HepG2 (cell line): ENCODE measurements around the gene SFMBT1. TPM values are rescaled to one million over a fixed set of nuclear protein-coding genes. Genes with fewer than 3 reads are reported as not detected.

Source experiments
- ATAC-seq: fragments of 200-7000 bp; cut with Tn5 transposase; 3 replicates; pipeline ENCODE4 v1.9.1; 2020; ENCODE audit warnings: mild to moderate bottlenecking, moderate library complexity
- BruUV-seq: library from RNA; stranded (reverse); fragments of 400-500 nt; replicated peaks from 2 replicates; lab custom pipeline; 2021; lab: Mats Ljungman, UMichigan
- CTCF ChIA-PET: fragments of 300-600 bp; formaldehyde crosslinking; extraction: SDS; loops from one replicate; lab custom pipeline; 2021; ENCODE audit warnings: low total read pairs, inconsistent platforms, low intra/inter-chr PET ratio; lab: Yijun Ruan, JAX
- POLR2A ChIA-PET: fragments of 350-600 bp; sonication (Branson Sonifier 250); formaldehyde crosslinking; loops from one replicate; lab custom pipeline; 2020; ENCODE audit warnings: antibody characterized with exemption, inconsistent platforms; lab: Yijun Ruan, JAX
- DNase-seq: peaks from one replicate; pipeline ENCODE4 v3.0.0-alpha.2; 2015; ENCODE audit warnings: low spot score
- FAIRE-seq: peaks from 3 replicates; lab custom pipeline; 2011; peaks lifted over from hg19 to GRCh38; lab: Jason Lieb, UNC
- H2AFZ ChIP-seq: one replicate; pipeline ENCODE4 v1.6.1; 2011; ENCODE audit warnings: low read length, inconsistent platforms
- H3K27ac ChIP-seq: fragments of 300-600 bp; 3 replicates; pipeline ENCODE4 v1.8.0; 2011; ENCODE audit warnings: mixed run types, mild to moderate bottlenecking, mixed read lengths, low read length, inconsistent platforms; ENCODE audit not compliant: insufficient read depth; ENCODE audit errors: extremely low read length
- H3K27me3 ChIP-seq, 2 experiments: fragments of 200-600 bp in 1 of 2; 2 replicates in 1 of 2; 3 replicates in 1 of 2; pipeline versions ENCODE4 v1.6.0 to v1.8.0; 2011; ENCODE audit warnings: low read length in 2 of 2, mild to moderate bottlenecking in 2 of 2, moderate library complexity in 2 of 2, inconsistent platforms in 1 of 2; ENCODE audit not compliant: insufficient read depth in 2 of 2, control insufficient read depth in 1 of 2
- H3K36me3 ChIP-seq, 2 experiments: fragments of 200-600 bp in 1 of 2; replicated peaks in 1 of 2; 2 replicates in 1 of 2; 3 replicates in 1 of 2; pipeline versions ENCODE4 v1.5.1 to v1.8.0; 2011; ENCODE audit warnings: low read length in 2 of 2, inconsistent platforms in 1 of 2; ENCODE audit not compliant: insufficient read depth in 2 of 2, control insufficient read depth in 1 of 2
- H3K4me1 ChIP-seq: 2 replicates; pipeline ENCODE4 v1.5.1; 2012; ENCODE audit warnings: low read length, inconsistent platforms; ENCODE audit not compliant: insufficient read depth
- H3K4me2 ChIP-seq: 2 replicates; pipeline ENCODE4 v1.6.0; 2011; ENCODE audit warnings: low read depth, low read length, inconsistent platforms
- H3K4me3 ChIP-seq, 3 experiments: fragments of 200-600 bp in 1 of 3; sonication (generic), shearing (Covaris generic) in 1 of 3; replicated peaks in 1 of 3; 2 replicates each; pipeline ENCODE4 v1.5.1; 2011 to 2016; ENCODE audit warnings: low read length in 3 of 3, inconsistent platforms in 2 of 3, low read depth in 2 of 3, mild to moderate bottlenecking in 2 of 3, control low read depth in 1 of 3, mixed read lengths in 1 of 3; ENCODE audit not compliant: insufficient read depth in 1 of 3
- H3K79me2 ChIP-seq: one replicate; pipeline ENCODE4 v1.6.1; 2011; ENCODE audit warnings: low read length, inconsistent platforms; ENCODE audit not compliant: insufficient read depth
- H3K9ac ChIP-seq: 2 replicates; pipeline ENCODE4 v1.6.0; 2011; ENCODE audit warnings: mild to moderate bottlenecking, low read depth, low read length, inconsistent platforms; ENCODE audit not compliant: insufficient read depth
- H3K9me3 ChIP-seq: 2 replicates; pipeline ENCODE4 v1.5.1; 2012; ENCODE audit warnings: mild to moderate bottlenecking, low read length
- H4K20me1 ChIP-seq: 2 replicates; pipeline ENCODE4 v1.6.0; 2011; ENCODE audit warnings: inconsistent platforms, mild to moderate bottlenecking, low read length, moderate library complexity; ENCODE audit not compliant: insufficient read depth
- ADNP ChIP-seq: sonication (generic); formaldehyde crosslinking; IDR thresholded peaks from 2 replicates; pipeline ENCODE4 v1.4.0; 2020; ENCODE audit warnings: missing genetic modification reagents
- HNRNPLL ChIP-seq: fragments of 200-400 bp; formaldehyde crosslinking; IDR thresholded peaks from 2 replicates; pipeline ENCODE4 v1.6.1; 2017; ENCODE audit warnings: mild to moderate bottlenecking, low read depth, low read length; ENCODE audit not compliant: poor library complexity, severe bottlenecking
- NR2F6 ChIP-seq, 2 experiments: IDR thresholded peaks; 2 replicates each; pipeline ENCODE4 v1.6.1; 2016; ENCODE audit warnings: antibody characterized with exemption in 1 of 2, mild to moderate bottlenecking in 1 of 2
- RORA ChIP-seq: sonication (generic); formaldehyde crosslinking; IDR thresholded peaks from 2 replicates; pipeline ENCODE4 v1.5.0; 2020; ENCODE audit warnings: mild to moderate bottlenecking, missing genetic modification reagents, moderate library complexity
- SIX1 ChIP-seq: sonication (generic); formaldehyde crosslinking; IDR thresholded peaks from 2 replicates; pipeline ENCODE4 v1.4.0; 2020; ENCODE audit warnings: missing genetic modification reagents, borderline replicate concordance
- TRAFD1 ChIP-seq: sonication (generic); formaldehyde crosslinking; IDR thresholded peaks from 2 replicates; pipeline ENCODE4 v1.5.1; 2020; ENCODE audit warnings: missing genetic modification reagents, mild to moderate bottlenecking, borderline replicate concordance
- ZNF230 ChIP-seq: sonication (generic); formaldehyde crosslinking; IDR thresholded peaks from 2 replicates; pipeline ENCODE4 v1.4.0; 2020; ENCODE audit warnings: mild to moderate bottlenecking, missing genetic modification reagents
- ZNF251 ChIP-seq: sonication (generic); formaldehyde crosslinking; IDR thresholded peaks from 2 replicates; pipeline ENCODE4 v1.9.0; 2021; ENCODE audit warnings: mild to moderate bottlenecking, missing genetic modification reagents
- ZNF878 ChIP-seq: sonication (generic); formaldehyde crosslinking; IDR thresholded peaks from 2 replicates; pipeline ENCODE4 v1.8.1; 2023; ENCODE audit warnings: mild to moderate bottlenecking, missing genetic modification reagents, moderate library complexity
- WGBS: methylation state at CpG from one replicate; pipeline ENCODE4 v1.1.6; 2017; ENCODE audit warnings: low lambda C conversion rate; 5-methylcytosine and 5-hydroxymethylcytosine counted together
- in situ Hi-C: cut with HindIII; loops from 2 replicates; pipeline ENCODE4 v1.10.0; 2017; ENCODE audit warnings: low pct_unique_long_range_greater_than_20kb; ENCODE audit not compliant: extremely low pct_ligation_motif_present
- intact Hi-C: fragments of 100-400 bp; cut with micrococcal nuclease; formaldehyde crosslinking; loops from one replicate; pipeline ENCODE4 v1.10.0; 2022; ENCODE audit not compliant: unreplicated experiment
- polyA plus RNA-seq, 8 experiments: library from polyadenylated mRNA; depleted of rRNA in 3 of 8; stranded (reverse) in 7 of 8; unstranded in 1 of 8; fragments of >200 nt; fragmentation: Illumina TruSeq in 4 of 8; extraction: Trizol in 4 of 8; gene quantifications; 2 replicates each; pipeline versions ENCODE4 v1.2.1 to v1.2.3, GENCODE V29; 2011 to 2016; ENCODE audit warnings: low read depth in 4 of 8, missing spikeins in 1 of 8, mixed read lengths in 1 of 8; ENCODE audit not compliant: insufficient read depth in 1 of 8
- total RNA-seq, 5 experiments: library from RNA; depleted of rRNA; stranded (reverse); fragments of >200 nt; fragmentation: Illumina TruSeq; extraction: Trizol; gene quantifications; 2 replicates each; pipeline ENCODE4 v1.2.3, GENCODE V29; 2016; ENCODE audit warnings: low read depth in 1 of 5
- TF ChIP-seq, protein P1 (sequence below): sonication (generic); formaldehyde crosslinking; IDR thresholded peaks from one replicate; pipeline ENCODE4 v1.5.1; 2020; ENCODE audit warnings: mild to moderate bottlenecking, missing genetic modification reagents; ENCODE audit errors: not compliant biosample characterization
- TF ChIP-seq, protein P2 (sequence below): IDR thresholded peaks from 2 replicates; pipeline ENCODE4 v1.6.1; 2016; ENCODE audit warnings: low read depth, control low read depth
- TF ChIP-seq, protein P3 (sequence below): sonication (generic); formaldehyde crosslinking; IDR thresholded peaks from 2 replicates; pipeline ENCODE4 v1.8.0; 2022; ENCODE audit warnings: missing genetic modification reagents, mild to moderate bottlenecking, borderline replicate concordance

SFMBT1 gene
- total and polyA plus RNA-seq, 2 of the 13 experiments (the other 11 are each of a cell fraction or from before 2014, with no cell fraction given), result 3.8 to 12.8 TPM

DNA sequence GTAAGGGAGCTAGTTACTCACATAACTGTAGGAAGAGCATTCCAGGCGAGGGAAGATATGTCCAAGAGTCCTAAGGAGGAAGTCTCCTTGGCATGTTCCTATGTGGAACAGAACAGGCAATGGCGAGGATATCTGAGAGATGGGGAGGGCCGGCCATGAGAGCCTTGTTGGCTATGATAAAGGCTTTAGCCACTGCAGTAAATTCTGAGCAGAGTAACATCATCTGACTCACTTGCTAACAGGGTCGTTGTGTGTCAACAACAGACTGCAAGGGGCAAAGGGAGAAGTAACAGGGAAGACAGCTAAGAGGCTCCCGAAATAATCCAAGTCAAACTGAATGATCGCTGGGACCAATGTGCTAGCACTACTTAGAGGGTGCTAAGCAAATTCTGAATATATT is 21.6 kb downstream of the SFMBT1 start:
- no TSS peak for BruUV-seq
- Histone ChIP-seq H3K4me3 (no peak overlapping the region), H3K9ac (no peak overlapping the region), H3K27ac (no peak overlapping the region), H3K36me3 (no peaks in the 10 kb centered on the region), H3K4me1 (peaks cover 16% of the 10 kb centered on the region), H4K20me1 (no peaks in the 10 kb centered on the region), H2AFZ (no peak overlapping the region), H3K27me3 (no peaks in the 10 kb centered on the region), H3K9me3 (no peaks in the 10 kb centered on the region), H3K79me2 (peaks cover 24% of the 10 kb centered on the region), H3K4me2 (no peak overlapping the region)
- intact Hi-C loops, result no loop called here
- ChIA-PET POLR2A (no interaction called here), CTCF (no interaction called here)
- in situ Hi-C loops, result no loop called here
- WGBS, result 86% methylated on average over 6 of the region's 6 CpGs
- ATAC-seq (no peak), FAIRE-seq (no peak), DNase-seq (no peak)
- TF ChIP-seq, protein P1, sequence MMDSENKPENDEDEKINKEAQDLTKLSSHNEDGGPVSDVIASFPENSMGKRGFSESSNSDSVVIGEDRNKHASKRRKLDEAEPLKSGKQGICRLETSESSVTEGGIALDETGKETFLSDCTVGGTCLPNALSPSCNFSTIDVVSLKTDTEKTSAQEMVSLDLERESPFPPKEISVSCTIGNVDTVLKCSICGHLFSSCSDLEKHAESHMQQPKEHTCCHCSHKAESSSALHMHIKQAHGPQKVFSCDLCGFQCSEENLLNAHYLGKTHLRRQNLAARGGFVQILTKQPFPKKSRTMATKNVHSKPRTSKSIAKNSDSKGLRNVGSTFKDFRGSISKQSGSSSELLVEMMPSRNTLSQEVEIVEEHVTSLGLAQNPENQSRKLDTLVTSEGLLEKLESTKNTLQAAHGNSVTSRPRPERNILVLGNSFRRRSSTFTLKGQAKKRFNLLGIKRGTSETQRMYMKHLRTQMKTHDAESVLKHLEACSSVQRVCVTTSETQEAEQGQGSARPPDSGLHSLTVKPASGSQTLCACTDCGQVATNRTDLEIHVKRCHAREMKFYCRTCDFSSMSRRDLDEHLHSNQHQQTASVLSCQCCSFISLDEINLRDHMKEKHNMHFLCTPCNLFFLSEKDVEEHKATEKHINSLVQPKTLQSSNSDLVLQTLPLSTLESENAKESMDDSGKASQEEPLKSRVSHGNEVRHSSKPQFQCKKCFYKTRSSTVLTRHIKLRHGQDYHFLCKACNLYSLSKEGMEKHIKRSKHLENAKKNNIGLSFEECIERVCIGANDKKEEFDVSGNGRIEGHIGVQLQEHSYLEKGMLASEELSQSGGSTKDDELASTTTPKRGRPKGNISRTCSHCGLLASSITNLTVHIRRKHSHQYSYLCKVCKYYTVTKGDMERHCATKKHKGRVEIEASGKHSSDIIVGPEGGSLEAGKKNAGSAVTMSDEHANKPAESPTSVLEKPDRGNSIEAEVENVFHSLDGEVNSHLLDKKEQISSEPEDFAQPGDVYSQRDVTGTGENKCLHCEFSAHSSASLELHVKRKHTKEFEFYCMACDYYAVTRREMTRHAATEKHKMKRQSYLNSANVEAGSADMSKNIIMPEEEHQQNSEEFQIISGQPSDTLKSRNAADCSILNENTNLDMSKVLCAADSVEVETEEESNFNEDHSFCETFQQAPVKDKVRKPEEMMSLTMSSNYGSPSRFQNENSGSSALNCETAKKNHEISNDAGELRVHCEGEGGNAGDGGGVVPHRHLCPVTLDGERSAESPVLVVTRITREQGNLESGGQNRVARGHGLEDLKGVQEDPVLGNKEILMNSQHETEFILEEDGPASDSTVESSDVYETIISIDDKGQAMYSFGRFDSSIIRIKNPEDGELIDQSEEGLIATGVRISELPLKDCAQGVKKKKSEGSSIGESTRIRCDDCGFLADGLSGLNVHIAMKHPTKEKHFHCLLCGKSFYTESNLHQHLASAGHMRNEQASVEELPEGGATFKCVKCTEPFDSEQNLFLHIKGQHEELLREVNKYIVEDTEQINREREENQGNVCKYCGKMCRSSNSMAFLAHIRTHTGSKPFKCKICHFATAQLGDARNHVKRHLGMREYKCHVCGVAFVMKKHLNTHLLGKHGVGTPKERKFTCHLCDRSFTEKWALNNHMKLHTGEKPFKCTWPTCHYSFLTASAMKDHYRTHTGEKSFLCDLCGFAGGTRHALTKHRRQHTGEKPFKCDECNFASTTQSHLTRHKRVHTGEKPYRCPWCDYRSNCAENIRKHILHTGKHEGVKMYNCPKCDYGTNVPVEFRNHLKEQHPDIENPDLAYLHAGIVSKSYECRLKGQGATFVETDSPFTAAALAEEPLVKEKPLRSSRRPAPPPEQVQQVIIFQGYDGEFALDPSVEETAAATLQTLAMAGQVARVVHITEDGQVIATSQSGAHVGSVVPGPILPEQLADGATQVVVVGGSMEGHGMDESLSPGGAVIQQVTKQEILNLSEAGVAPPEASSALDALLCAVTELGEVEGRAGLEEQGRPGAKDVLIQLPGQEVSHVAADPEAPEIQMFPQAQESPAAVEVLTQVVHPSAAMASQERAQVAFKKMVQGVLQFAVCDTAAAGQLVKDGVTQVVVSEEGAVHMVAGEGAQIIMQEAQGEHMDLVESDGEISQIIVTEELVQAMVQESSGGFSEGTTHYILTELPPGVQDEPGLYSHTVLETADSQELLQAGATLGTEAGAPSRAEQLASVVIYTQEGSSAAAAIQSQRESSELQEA (CRISPR knock-in tag), result no peak
- TF ChIP-seq HNRNPLL (no peak), NR2F6 (IDR thresholded peaks at IDR 0.05) (no peak), NR2F6 (CRISPR knock-in tag; IDR thresholded peaks at IDR 0.05) (no peak), ZNF251 (CRISPR knock-in tag) (no peak), ZNF878 (no peak), RORA (no peak), ZNF230 (CRISPR knock-in tag) (no peak), SIX1 (no peak), TRAFD1 (CRISPR knock-in tag) (no peak), ADNP (CRISPR knock-in tag) (no peak)
- TF ChIP-seq, protein P2, sequence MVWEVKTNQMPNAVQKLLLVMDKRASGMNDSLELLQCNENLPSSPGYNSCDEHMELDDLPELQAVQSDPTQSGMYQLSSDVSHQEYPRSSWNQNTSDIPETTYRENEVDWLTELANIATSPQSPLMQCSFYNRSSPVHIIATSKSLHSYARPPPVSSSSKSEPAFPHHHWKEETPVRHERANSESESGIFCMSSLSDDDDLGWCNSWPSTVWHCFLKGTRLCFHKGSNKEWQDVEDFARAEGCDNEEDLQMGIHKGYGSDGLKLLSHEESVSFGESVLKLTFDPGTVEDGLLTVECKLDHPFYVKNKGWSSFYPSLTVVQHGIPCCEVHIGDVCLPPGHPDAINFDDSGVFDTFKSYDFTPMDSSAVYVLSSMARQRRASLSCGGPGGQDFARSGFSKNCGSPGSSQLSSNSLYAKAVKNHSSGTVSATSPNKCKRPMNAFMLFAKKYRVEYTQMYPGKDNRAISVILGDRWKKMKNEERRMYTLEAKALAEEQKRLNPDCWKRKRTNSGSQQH (CRISPR knock-in tag), result no peak
- TF ChIP-seq, protein P3, sequence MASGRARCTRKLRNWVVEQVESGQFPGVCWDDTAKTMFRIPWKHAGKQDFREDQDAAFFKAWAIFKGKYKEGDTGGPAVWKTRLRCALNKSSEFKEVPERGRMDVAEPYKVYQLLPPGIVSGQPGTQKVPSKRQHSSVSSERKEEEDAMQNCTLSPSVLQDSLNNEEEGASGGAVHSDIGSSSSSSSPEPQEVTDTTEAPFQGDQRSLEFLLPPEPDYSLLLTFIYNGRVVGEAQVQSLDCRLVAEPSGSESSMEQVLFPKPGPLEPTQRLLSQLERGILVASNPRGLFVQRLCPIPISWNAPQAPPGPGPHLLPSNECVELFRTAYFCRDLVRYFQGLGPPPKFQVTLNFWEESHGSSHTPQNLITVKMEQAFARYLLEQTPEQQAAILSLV (CRISPR knock-in tag), result no peak
